NCI-H345 treated with DMSO at 0.1 percent for 48 hours (cell line): ENCODE measurements around the gene PTPRN2.
"Not testable (repeated sequence)": the region's sequence is repeated elsewhere in the genome, so short reads cannot be mapped to it uniquely, and the experiment has no call there.

ENCODE experiments used
- DNase-seq: peaks from one replicate; lab custom pipeline; 2025; ENCODE audit not compliant: unreplicated experiment; lab: John Stamatoyannopoulos, UW

Gene PTPRN2

DNA sequence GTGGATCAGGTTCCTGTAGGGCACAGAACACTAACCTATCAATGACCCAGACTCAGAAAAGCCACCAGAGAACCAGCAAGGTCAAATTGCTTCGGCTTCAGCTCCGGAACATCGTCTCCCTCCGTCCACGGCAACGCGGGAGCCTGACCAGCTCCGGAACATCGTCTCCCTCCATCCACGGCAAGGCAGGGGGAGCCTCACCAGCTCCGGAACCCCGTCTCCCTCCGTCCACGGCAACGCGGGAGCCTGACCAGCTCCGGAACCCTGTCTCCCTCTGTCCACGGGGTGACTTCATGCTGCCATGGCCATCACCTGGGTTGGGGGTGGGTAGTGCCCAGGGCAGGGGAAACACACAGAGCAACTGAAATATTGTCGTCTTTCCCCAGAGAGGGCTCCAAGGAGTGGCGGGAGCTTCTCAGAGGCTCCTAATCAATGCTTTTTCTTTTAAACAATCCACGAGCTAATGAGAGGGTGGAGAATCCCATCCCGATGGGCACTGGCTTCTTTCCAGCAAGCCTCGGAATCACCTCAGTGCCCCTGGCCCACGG lies 847.3 kb downstream of the PTPRN2 start:
- no peak for DNase-seq

GRCh38 chr7:157739650-157740049 lies 848.0 kb downstream of the PTPRN2 start:
- DNase-seq: no peak

- no peak for DNase-seq
Observed at GRCh38 chr7:157739031-157739430, 848.6 kb downstream of the PTPRN2 start.

- DNase-seq: no peak
Observed at GRCh38 chr7:157738066-157738460, 849.6 kb downstream of the PTPRN2 start.

DNA sequence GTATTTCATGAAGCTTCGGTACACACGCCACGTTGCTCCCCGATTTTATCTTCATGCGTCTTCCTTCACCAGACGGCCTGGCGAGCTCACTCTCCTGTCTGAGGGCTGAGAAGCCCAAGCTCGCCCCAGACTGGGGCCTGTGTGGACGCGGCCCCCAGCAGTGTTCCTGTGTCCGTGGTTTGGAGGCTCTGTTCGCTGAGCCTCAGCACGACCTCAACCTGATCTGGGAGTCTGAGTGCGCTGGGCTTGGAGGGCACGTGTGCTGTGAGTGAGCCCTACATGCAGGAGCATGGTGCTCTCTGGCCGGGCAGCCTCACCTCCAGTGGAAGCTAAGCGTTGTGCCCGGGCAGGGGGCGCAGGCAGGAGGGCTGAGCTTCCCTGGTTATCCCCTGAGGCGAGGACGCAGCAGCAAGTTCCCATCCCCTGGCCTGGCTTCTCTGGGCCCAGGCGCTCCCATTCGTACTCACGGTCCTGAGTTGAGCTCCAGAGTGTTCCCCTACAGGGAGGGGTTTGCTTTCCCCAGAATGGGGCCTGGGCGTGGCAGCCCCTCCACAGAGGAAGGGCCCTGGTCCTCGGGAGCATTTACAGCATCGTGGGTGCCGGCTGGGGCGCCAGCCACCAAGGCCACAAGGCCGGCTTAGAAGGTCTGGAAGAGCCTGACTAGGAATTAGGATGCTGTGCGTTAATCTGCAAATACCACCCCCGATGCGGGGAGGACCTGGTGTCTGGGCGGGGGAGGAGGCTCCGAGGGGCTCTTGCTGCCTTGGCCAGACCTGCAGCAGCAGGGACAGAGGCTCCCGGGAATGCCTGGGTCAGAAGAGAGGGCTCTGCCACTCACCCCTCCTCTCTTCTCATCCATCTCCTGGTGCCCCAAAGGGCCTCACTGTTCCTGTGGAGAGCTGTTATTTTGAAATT lies 850.2 kb downstream of the PTPRN2 start:
- no peak for DNase-seq

DNA sequence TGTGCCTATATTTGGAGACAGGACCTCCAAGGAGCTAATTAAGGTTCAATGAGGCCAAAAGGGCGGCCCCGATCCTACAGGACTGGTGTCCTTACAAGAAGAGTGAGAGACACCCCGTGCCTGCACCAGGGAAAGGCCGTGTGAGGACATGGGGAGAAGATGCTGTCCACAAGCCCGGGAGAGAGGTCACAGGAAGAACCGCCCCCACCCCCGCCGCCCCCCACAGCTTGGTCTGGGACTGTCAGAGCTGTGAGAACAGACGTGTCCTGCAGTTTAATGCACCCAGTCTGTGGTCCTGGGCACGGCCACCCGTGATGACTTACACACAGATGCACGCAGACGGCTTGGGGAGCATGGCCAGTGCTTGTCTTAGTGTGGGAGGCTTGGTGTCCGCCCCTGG lies 851.3 kb downstream of the PTPRN2 start:
- DNase-seq: no peak

DNA sequence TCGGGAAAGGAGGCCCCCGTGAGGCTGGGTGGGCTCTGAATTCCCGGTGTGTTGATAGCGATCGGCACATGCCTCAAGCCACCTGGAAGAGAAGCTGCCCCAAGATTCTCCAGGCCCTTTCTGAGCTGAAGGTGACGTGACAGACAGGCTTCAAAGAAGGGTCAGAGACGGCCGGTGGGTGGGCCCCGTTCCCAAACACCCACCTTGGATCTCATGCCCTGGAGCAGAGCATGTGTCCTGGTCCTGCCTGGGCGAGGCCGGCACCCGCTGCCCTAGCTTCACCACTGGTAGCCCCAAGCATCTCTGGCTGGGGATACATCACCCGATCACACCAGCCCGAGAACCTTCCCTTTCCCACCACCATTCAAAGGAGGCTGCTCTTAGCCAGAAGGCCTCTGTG lies 851.8 kb downstream of the PTPRN2 start:
- DNase-seq: no peak

- no peak for DNase-seq
Observed at GRCh38 chr7:157734676-157735640, 852.7 kb downstream of the PTPRN2 start.

DNA sequence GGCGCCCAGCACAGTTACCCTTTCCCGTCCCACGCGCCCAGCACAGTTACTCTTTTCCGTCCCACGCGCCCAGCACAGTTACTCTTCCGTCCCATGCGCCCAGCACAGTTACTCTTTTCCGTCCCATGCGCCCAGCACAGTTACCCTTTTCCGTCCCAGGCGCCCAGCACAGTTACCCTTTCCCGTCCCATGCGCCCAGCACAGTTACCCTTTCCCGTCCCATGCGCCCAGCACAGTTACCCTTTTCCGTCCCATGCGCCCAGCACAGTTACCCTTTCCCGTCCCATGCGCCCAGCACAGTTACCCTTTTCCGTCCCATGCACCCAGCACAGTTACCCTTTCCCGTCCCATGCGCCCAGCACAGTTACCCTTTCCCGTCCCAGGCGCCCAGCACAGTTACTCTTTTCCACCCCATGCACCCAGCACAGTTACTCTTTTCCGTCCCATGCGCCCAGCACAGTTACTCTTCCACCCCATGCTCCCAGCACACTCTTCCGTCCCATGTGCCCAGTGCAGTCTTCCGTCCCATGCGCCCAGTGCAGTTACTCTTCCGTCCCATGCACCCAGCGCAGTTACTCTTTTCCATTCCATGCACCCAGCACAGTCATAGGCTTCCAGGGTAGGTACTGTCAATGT lies 853.7 kb downstream of the PTPRN2 start:
- not testable (repeated sequence) for DNase-seq

GRCh38 chr7:157731126-157731525 lies 856.5 kb downstream of the PTPRN2 start:
- DNase-seq: no peak

DNA sequence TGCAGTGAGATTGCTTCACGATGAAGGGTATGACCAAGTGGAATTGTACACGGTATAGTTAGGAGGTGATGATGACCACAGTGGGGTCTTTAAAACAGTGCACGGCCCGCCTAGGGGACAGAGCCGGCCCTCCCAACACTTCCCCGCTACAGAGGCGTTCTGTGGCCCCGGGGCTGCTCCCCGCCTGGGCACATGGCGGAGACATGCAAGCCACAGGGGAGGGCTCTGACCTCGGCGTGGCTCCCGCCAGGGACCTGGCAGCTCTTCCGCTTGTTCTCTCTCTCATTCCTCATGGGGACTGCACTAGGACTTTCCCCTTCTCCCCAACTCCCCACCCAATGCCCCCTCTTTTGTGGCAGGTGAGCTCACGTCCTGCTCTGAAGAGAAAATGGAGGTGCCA lies 857.0 kb downstream of the PTPRN2 start:
- DNase-seq: no peak

GRCh38 chr7:157729566-157729965 lies 858.1 kb downstream of the PTPRN2 start:
- no peak for DNase-seq

- DNase-seq: no peak
Observed at GRCh38 chr7:157727964-157728615, 859.5 kb downstream of the PTPRN2 start.

GRCh38 chr7:157726764-157727163 lies 860.9 kb downstream of the PTPRN2 start:
- no peak for DNase-seq

GRCh38 chr7:157725312-157725711 lies 862.3 kb downstream of the PTPRN2 start:
- DNase-seq: not testable (repeated sequence)

GRCh38 chr7:157723205-157723604 lies 864.4 kb downstream of the PTPRN2 start:
- DNase-seq: no peak

DNA sequence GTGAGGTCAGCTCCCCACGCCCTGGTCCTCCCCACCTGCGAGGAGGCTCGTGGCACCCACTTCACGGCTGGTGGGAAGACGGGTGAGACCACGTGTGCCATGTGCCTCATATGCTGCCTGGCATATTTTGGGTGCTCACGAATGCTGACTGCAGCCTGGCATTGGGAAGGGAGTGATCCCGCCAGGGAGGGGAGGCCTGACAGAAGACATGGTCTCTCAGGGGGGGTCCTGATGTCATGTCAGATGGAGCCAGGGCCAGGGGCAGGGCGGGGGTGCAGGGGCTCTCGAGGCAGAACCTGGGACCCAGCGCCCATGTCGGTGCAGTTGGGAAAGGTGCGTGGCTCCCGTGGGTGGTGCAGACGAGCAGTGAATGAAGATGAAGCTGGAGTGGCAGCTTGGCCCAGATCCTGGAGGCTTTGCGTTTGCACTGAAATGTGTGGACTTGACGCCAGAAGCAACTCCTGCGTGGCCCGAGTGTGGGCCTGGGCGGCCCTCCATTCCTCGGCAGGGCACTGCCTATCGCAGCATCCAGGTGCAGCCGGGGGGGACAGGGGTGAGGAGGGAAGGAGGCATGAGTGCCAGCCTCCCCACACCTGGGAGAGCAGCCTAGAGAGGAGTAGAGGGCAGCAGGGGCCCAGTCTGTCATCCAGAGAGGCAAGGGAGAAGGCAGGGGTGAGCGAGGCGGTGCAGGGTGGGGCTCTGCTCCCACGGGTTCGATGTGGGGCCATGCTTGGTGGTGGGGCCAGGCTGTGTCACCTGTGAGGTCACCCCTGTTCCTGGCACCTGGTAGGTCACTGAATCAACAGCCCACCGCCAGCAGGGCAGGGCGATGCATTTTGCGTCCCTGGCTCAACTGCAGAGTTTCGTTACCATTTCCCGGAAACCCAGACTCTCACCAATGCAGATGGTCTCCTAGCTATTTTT lies 865.2 kb downstream of the PTPRN2 start:
- no peak for DNase-seq

DNA sequence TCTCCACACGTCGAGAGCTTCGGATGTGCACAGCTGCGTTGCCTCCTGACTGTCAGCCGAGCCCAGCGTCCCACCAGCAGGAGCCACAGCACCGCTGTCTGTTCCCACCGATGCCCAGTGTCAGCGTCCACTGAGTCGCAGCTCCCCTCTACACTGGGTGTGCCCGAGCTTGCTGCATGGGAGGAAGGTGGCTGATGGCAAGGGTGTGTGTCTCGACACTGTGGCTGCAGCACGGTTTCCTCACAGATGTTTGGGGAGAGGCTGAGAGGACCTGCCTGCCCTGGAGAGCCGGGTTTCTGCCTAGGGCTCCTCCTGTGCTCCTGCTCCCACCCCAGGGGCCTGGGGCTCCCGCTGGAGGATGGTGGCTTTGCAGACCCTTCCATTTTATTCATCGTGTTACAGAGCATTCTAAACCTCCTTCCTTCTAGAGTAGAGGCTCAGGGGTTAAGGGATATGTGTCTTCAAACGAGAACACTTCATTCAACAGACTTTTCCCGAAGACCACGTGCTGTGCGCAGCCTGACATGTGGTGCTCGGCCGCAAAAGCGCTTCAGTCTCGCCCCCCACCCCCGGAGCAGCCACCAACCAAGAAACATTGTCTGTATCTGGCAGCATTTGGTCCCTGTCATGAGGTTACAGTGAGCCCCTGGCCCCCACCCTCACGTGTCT lies 866.0 kb downstream of the PTPRN2 start:
- DNase-seq: no peak
